RPMI7951 (cell line): ENCODE measurements around the gene ZBTB21. TPM values are rescaled to one million over a fixed set of nuclear protein-coding genes. Genes with fewer than 3 reads are reported as not detected.
A peak's percentile ranks its signal among the peaks of the same experiment; 100 is the strongest.
"Not testable (repeated sequence)": the region's sequence is repeated elsewhere in the genome, so short reads cannot be mapped to it uniquely, and the experiment has no call there.

ENCODE experiments used
- DNase-seq: peaks from one replicate; pipeline ENCODE4 v3.0.0-alpha.2; 2012; ENCODE audit warnings: low read depth
- total RNA-seq: library from RNA; depleted of rRNA; stranded (reverse); fragments of >200 nt; shearing (Covaris generic); gene quantifications from 2 replicates; pipeline ENCODE4 v1.2.3, GENCODE V29; 2014; rRNA removed

Gene ZBTB21
- total RNA-seq, 1 experiment from 2014 or later, result 15.7 TPM

DNA sequence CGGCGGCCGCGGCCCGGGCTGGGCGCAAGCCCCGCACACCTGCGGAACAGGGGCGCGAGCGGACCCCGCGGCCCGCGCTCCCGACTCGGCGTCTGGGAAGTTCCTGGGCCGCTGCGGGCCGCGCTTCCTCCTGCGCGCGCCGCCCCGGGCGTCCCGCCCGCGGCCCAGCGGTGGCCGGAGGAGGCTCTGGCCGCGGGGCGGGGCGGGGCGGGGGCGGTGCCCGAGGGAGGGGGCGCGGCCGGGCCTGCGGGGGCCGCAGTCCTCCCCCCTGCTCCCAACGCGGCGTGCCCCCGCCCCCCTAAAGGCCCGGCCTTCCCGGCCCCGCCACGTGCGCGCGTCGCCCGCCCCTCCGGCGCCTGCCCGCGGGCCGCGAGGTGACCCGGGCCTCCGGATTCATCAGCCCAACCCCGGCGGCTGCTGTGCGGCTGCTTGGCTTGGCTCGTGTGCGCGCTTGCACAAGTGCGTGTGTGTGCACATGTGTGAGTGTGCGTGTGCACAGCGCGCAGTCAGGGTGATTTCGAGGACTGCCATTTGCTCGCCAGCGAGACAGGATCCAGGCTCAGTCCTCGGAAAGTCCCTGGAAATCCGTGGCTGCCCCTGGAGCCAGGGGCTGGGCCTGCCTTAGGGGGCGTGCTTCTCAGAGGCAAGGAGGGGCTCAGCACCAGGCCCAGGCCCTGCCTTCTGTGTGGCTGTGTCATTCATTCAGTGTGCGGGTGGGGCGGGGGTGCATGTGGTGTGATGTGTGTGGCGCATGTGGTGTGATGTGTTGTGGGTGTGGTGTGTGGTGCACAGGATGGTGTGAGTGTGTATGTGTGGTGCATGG is 56.1 kb downstream of the ZBTB21 start, which contains the start of gene C2CD2:
Gene C2CD2 (minus strand): TSS at position 188 of the 823 bp plus-strand sequence. CDS start 370 bp downstream, outside the sequence.
- peak; percentile 74 for DNase-seq

DNA sequence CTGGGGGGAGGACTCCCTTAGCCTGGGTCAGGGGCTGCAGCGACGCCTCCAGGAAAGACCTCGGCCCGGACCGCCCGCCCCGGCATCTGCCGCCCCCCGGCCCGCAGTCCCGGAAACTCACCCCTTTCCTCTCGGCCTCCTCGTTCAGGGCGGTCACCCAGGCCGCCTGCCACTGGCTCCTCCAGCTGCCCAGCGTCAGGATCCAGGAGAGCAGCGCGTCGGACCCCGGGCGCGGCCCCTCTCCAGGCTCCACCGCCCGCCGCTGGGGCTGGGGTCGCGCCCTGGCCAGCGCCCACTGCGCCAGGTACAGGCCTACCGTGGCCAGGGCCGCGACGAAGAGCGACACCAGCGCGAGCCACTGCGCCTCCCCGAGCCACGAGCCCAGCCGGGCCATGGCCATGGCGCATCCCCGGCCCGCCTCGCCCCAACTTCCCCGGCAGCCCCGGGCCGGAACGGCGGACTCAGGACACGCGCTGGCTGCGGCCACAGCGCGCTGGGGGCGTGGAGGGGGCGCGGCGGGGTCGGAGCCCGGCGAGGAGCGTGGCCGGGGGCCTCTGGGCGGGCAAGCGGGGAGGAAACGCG is 56.8 kb downstream of the ZBTB21 start:
- DNase-seq, result no peak

DNA sequence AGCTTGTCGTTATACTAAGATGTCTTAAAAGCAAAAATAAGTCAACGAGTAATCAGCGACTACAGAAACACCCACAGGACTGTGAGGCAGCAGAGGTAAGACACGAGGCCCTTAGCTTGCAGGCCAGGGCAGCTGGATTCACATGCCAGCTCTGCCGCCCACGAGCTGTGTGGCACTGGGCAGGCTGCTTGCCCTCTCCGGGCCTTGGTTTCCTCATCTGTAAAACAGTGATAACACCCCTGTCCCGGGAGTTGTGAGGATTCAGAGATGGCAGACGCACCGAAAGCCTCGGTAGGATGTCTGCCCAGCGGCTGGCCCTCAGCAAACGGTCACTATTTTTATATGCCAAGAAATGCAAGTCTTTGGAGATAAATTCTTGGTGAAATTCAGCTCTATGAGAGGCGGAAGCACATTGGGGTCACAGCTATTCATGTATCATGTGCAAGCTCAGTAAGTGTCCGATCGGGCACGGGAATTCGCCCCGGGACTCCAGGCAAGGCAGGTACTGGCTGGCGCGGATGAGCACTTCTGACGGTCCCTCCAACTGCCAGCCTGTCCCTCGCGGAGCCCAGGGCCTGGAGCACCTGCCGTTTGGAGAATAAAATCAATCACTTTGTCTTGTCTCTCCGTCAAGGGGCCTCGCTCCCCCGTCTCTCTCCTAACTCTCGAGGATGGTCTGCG is 57.5 kb downstream of the ZBTB21 start:
- DNase-seq, result no peak

DNA sequence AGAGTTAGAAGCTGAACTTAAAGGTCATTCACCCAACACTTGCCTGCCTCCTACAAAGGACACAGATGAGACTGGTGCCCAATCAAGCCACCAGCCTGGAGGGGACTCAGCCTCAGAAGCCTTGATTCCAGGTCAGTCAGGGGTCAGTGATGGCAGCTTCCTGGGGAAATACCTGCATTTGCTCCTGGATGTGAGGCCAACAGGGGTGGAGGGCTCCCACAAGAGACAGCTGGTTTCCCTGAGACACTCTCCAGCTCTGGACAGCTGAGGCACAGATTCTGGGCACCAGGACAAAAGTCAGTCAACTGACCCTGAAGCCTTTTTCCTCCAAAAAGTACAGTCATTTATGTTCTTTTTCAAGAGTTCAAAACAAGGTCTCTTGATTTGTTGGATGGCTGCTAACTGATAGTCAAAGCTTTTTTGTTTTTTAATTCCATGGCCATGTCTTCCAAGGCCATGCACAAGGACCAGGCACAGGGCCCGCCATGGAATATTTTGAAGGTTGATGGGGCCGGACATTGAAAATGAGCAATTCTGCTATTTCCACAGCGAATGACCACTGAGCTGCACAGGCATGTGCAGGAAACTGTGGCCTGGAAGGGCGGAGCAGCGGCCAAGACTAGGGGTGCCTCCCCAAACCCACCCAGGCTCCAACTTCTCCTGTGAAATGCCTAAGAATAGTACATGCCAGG is 58.1 kb downstream of the ZBTB21 start:
- no peak for DNase-seq

DNA sequence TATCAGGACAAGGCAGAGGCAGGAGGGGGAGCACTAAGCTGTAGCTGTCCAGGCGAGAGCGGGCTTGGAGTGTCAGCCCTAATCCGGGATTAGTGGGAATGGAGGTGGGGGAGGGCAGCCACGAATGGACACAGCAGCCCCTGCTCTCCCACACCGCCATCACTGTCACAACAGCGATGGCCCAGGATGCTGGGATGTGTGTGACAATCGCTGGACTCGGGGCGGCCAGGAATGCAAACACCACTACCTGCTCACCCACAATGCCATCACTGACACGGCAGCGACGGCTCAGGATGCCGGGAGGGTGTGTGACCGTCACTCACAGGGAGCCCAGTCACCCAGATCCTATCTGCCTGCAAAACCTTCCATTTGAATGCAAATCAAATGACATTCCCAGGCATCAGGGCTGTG is 59.2 kb downstream of the ZBTB21 start:
- no peak for DNase-seq

DNA sequence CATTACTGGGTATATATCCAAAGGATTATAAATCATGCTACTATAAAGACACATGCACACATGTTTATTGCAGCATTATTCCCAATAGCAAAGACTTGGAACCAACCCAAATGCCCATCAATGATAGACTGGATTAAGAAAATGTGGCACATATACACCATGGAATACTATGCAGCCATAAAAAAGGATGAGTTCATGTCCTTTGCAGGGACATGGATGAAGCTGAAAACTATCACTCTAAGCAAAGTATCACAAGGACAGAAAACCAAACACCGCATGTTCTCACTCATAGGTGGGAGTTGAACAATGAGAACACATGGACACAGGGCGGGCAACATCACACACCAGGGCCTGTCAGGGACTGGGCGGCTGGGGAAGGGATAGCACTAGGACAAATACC is 60.5 kb downstream of the ZBTB21 start:
- not testable (repeated sequence) for DNase-seq

DNA sequence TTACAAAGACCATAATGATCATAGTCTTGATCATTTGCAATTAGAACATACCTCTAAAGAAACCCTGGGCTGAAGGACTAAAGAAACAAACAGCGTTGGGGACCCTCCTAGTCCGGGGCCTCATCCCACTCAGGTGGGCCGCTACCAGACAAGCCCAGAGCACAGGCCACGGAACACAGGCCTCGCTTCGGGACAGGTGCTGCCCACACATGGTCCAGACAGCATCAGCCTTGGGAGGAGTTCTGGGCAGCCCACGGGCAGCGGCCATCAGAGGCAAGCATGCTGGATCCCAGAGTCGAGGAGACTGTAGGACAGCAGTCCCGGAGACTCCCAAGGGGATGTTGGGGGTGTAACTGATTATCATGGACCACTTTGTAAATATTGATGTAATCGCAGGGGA is 61.3 kb downstream of the ZBTB21 start:
- no peak for DNase-seq

DNA sequence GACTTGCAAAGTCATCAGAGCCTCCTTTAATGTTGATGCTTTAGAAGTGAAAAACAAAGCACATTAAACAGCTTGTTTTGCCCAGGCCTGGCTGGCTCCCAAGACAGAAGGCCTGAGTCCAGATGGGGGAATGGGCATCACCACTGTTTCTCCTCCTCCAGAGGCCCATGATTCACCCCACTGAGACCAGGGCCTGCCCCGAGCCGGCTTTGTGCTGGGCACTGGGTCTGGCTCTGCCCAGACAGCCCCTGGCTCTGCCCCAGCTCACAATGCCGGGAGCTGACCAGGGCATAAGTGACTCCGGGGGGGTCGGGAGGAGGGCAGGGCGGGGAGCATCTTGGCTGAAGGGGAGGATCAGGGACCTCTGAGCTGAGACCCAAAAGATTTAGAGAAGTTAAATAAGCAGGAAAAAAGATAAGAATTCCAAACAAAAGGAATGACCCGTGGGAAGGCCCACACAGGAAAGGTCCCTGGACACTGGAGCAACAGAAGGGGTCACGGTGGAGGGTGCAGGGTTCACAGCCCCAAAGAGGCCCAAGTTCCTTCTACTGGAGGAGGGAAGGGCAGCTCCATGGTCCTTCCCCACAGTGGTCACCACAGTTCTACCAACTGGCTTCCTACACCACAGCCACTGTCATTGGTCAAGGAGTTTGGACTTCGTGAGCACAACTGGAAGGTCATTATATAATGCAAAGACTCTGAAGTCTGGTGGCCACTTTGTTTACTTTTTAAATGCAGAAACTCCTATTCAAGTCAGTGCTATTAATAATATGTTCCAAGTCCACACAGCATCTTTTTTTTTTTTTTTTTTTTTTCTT is 61.9 kb downstream of the ZBTB21 start:
- peak; percentile 86 for DNase-seq

DNA sequence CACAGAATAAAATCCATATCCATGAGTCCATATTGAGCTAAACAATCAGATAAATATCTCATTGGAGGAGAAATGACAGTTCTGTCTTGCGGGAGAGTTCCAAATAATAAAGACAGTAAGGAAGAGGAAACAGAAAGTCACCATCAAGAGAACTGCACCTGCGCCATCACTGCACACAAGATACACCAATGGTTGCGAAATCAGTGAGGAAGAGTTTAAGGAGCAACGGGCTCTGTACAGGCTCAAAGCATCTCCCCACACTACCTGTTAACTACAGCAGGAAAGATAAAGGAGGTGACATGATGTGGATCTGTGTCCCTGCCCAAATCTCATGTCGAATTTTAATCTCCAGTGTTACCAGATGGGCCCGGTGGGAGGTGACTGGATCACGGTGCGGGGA is 64.2 kb downstream of the ZBTB21 start:
- DNase-seq, result no peak

DNA sequence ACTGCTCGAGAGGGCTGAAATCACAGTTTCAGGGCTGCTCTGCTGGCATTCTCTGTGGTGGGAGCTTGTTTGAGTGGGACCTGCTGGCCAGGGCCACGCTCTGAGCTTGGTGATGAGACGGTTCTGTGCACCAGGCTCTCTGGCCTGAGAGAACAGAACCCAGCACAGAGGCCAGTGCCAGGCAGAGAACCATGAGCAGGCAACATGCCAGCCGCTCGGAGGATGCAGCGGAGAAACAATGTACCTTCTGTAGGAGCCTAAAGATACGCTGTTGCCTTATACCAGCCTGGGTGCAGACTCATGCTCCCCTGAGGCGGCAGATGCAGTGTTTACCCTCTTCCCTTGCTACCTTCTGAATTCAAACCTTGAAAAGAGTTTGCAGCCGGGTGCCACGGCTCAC is 66.3 kb downstream of the ZBTB21 start:
- no peak for DNase-seq

DNA sequence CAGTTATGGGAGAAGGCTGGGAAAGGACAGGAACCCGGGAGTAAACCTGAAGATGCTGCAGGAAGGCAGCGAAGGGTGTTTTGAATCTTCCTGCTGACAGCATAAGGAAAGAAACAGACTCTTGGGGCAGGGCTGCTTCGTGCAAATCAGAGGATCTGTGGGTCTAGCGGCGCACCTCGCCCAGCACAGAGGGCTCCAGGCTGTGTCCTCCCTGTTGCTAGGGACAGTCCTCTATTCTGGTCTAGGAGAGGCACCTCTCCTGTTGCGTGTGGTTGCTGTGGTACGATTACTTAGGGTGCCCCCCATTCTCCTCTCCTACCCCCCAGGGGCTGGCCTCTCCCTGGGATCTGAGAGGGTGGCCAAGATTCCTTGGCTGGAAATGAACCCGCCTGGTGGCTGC is 67.7 kb downstream of the ZBTB21 start:
- no peak for DNase-seq

DNA sequence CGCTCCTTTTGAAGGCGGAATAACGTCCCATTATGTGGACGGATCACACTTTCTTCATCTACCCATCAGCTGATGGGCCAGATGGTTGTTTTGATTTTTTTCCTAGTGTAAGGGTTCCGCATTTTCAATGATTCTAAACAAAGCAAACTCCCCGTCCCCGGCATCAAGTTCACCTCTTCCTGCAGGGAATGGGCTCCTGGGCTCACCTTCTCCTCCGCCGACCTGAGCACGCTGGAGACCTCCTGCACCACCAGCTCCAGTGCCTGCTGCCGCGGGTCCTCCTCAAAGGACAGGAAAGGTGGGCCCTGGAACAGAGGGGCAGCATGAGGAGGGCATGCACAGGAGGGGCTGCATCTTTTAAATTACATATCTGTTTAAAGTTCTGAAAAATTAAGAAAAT is 68.2 kb downstream of the ZBTB21 start:
- no peak for DNase-seq

DNA sequence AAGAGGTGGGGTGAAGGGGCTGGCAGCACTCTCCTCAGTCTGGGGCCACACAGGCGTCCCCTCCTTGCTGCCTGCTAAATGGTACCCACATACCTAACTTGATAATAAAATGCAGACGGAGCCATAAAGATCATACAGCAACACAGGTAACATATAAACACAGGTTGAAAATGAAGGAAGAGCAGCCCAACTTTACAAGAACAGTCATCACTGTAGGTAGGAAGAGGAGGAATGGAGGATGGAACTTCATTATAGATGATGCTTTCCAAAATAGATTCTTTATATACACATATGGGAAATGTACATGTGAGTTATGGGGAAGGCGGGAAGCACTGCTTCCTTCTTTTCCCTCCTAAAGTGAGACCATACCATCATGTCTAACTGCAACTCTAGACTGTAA is 69.7 kb downstream of the ZBTB21 start:
- no peak for DNase-seq

DNA sequence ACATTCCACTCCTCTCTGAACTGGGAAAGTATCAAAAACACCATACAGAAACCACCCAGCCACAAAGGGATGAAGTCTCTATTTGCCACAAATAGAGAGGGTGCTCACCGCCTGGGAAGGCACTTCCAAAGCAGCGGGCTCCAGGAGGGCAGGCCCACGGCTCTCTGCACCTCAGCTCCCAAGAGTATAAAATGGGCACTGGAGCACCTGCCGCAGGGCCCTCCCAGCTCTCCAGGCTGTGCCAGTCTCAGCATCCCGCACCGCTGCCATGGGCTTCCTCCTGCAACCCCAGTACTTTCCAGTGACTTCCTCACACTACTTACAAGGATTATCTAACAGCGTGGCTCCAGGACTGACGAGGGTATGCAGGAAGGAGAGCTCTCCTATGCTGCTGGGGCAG is 70.8 kb downstream of the ZBTB21 start:
- DNase-seq, result no peak

Other genes starting within 250 kb of the ZBTB21 start
- 10.3 and 12.3 TPM in 2 replicates for gene RIPK4, start 243.3 kb downstream of the ZBTB21 start, total RNA-seq
- gene PRDM15, start 131.0 kb downstream of the ZBTB21 start, total RNA-seq, result 2.4 and 3.9 TPM in 2 replicates
- gene C2CD2, start 56.3 kb downstream of the ZBTB21 start, total RNA-seq, result 18.5 and 18.8 TPM in 2 replicates
- not detected in 2 replicates for gene UMODL1, start 61.0 kb upstream of the ZBTB21 start, total RNA-seq
- gene ABCG1, start 208.8 kb upstream of the ZBTB21 start, total RNA-seq, result not detected in 2 replicates